HEK293T (cell line): Measurements from ENCODE around the gene ZBTB8B.
A peak's percentile ranks its signal among the peaks of the same experiment; 100 is the strongest.

ENCODE experiments used
- CTCF ChIA-PET: fragments of 350-600 bp; formaldehyde crosslinking; extraction: SDS; loops from one replicate; lab custom pipeline; 2021; ENCODE audit warnings: antibody characterized with exemption, inconsistent platforms; lab: Yijun Ruan, JAX
- POLR2A ChIA-PET: fragments of 350-600 bp; formaldehyde crosslinking; extraction: SDS; loops from one replicate; lab custom pipeline; 2020; ENCODE audit warnings: antibody characterized with exemption, inconsistent platforms; lab: Yijun Ruan, JAX
- DNase-seq: peaks from one replicate; pipeline ENCODE4 v3.0.0; 2012; ENCODE audit warnings: mixed read lengths; ENCODE audit errors: extremely low spot score
- ARNT ChIP-seq: fragments of 450-650 bp; IDR thresholded peaks from 2 replicates; pipeline ENCODE4 v1.6.1; 2017; ENCODE audit warnings: mild to moderate bottlenecking
- BHLHE40 ChIP-seq: fragments of 450-650 bp; IDR thresholded peaks from 2 replicates; pipeline ENCODE4 v1.6.1; 2016; ENCODE audit warnings: mild to moderate bottlenecking, moderate library complexity, borderline replicate concordance
- CTBP1 ChIP-seq: fragments of 450-650 bp; IDR thresholded peaks from 2 replicates; pipeline ENCODE4 v1.6.1; 2016; ENCODE audit warnings: borderline replicate concordance
- ELF4 ChIP-seq: fragments of 450-650 bp; IDR thresholded peaks from 2 replicates; pipeline ENCODE4 v1.6.1; 2017; ENCODE audit warnings: antibody characterized with exemption
- FOXA1 ChIP-seq: fragments of 450-650 bp; IDR thresholded peaks from 2 replicates; pipeline ENCODE4 v1.6.1; 2016; ENCODE audit warnings: mild to moderate bottlenecking
- FOXK2 ChIP-seq: fragments of 450-650 bp; IDR thresholded peaks from 2 replicates; pipeline ENCODE4 v1.6.1; 2016; ENCODE audit warnings: mild to moderate bottlenecking
- FOXM1 ChIP-seq: fragments of 450-650 bp; IDR thresholded peaks from 2 replicates; pipeline ENCODE4 v1.6.1; 2017; ENCODE audit warnings: mild to moderate bottlenecking, borderline replicate concordance
- HDGF ChIP-seq: fragments of 450-650 bp; IDR thresholded peaks from 2 replicates; pipeline ENCODE4 v1.6.1; 2017; ENCODE audit warnings: antibody characterized with exemption, borderline replicate concordance
- L3MBTL2 ChIP-seq: fragments of 450-650 bp; conservative IDR thresholded peaks from 2 replicates; pipeline ENCODE4 v1.6.1; 2016; ENCODE audit warnings: mild to moderate bottlenecking
- LEF1 ChIP-seq: fragments of 450-650 bp; IDR thresholded peaks from 2 replicates; pipeline ENCODE4 v1.6.1; 2017; ENCODE audit warnings: mild to moderate bottlenecking, borderline replicate concordance
- NFRKB ChIP-seq: fragments of 450-650 bp; IDR thresholded peaks from 2 replicates; pipeline ENCODE4 v1.6.1; 2016; ENCODE audit warnings: mild to moderate bottlenecking, moderate library complexity
- PKNOX1 ChIP-seq: fragments of 450-650 bp; IDR thresholded peaks from 2 replicates; pipeline ENCODE4 v1.6.1; 2016
- SP1 ChIP-seq: fragments of 450-650 bp; IDR thresholded peaks from 2 replicates; pipeline ENCODE4 v1.6.1; 2017
- SUZ12 ChIP-seq: fragments of 450-650 bp; IDR thresholded peaks from 2 replicates; pipeline ENCODE4 v1.6.1; 2016; ENCODE audit warnings: mild to moderate bottlenecking
- TARDBP ChIP-seq: fragments of 450-650 bp; IDR thresholded peaks from 2 replicates; pipeline ENCODE4 v1.6.1; 2016
- ZNF384 ChIP-seq: fragments of 450-650 bp; IDR thresholded peaks from 2 replicates; pipeline ENCODE4 v1.6.1; 2016

ZBTB8B gene

DNA sequence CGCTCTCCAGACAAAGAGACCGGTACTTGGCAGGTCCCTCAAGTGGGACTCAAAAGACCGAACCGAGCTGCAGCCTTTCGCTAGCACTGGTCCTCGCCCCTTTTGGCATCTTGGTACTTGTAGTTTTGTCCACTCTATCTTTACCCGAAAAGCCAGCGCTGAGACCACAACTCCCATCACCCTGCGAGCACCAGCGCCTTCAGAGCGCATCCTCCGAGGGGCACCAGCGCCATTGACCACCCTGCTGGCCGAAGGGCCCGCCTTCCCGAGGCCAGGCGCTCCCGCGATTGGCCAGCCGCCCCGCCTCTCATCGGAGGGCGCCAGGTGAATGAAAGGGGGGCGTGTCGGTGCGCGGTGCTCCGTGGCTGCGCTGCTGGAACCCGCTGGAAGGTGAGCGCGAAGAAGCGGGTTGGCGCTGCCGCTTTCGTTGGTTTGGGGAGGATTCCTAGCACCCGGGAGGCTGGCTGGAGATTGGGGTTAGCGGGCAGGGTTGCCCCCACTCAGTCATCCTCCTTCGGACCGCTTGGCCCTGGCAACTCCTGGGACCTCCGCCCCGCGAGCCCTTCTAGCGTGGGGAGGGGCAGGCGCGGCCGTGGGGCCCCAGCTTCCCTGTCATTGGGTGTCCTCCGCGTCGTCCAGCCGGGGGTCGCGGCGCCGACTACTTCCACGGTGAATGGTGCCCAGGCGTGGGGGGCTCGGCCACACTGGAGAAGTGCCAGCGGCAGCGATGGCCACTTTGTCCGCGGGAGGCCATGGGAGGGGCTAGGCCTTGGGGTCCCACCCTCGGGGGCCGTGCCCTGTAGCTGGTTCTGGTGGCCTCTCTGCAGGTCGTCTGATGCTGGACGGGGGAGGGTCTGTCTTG is at the start of gene ZBTB8B:
Gene ZBTB8B, plus strand, starts transcription at position 357 of the 862 bp plus-strand sequence. CDS start 5,553 bp downstream, outside the sequence.
- ChIA-PET CTCF (interaction anchor here (1.3 kb wide), 1 partner anchor 16 kb away, joined by 5 read pairs; no protein-coding TSS in a partner anchor), POLR2A (interaction anchor here (0.5 to 2.8 kb wide), 12 partner anchors 10 to 186 kb away, joined by 3 to 12 read pairs (median 4); partner anchors contain the start of genes BSDC1 and RBBP4)
- TF ChIP-seq L3MBTL2 (0 out of 2 replicates have a peak, but pooled peaks have one; percentile 36), NFRKB (no peak), HDGF (0 out of 2 replicates have a peak, but pooled peaks have one; percentile 40), TARDBP (no peak), FOXK2 (no peak), CTBP1 (peak; percentile 86), SUZ12 (no peak), BHLHE40 (no peak), ZNF384 (no peak), LEF1 (no peak), ELF4 (no peak; the same call in 1 of the 2 replicates), PKNOX1 (peak; percentile 100), FOXM1 (no peak), SP1 (no peak), FOXA1 (no peak), ARNT (no peak)
- DNase-seq, result peak; percentile 100

GRCh38 chr1:32421775-32422174 is 43.1 kb upstream of the ZBTB8B start:
- ChIA-PET CTCF (interaction anchor here (2.0 kb wide), 1 partner anchor 21 kb away, joined by 5 read pairs; no protein-coding TSS in a partner anchor), POLR2A (no interaction called here)
- no peak for DNase-seq
- TF ChIP-seq FOXK2 (no peak), PKNOX1 (no peak), SP1 (no peak), ZNF384 (no peak), HDGF (no peak), NFRKB (no peak), BHLHE40 (no peak), L3MBTL2 (no peak), TARDBP (no peak), SUZ12 (no peak), FOXA1 (no peak)

- ChIA-PET CTCF (interaction anchor here (0.8 to 1.3 kb wide), 2 partner anchors 13 to 22 kb away, joined by 5 read pairs; no protein-coding TSS in a partner anchor), POLR2A (interaction anchor here (1.6 kb wide), 1 partner anchor 198 kb away, joined by 3 read pairs; no protein-coding TSS in a partner anchor)
- TF ChIP-seq CTBP1 (no peak), SP1 (no peak), LEF1 (no peak), NFRKB (no peak), ZNF384 (no peak), ELF4 (no peak), FOXK2 (no peak), FOXM1 (no peak), L3MBTL2 (no peak), ARNT (no peak), TARDBP (no peak)
- DNase-seq, result no peak
These were observed 38.2 kb upstream of the ZBTB8B start for GRCh38 chr1:32426489-32427255.

GRCh38 chr1:32427264-32427963 is 37.5 kb upstream of the ZBTB8B start:
- ChIA-PET CTCF (interaction anchor here (1.3 kb wide), 1 partner anchor 22 kb away, joined by 5 read pairs; no protein-coding TSS in a partner anchor), POLR2A (no interaction called here)
- TF ChIP-seq FOXA1, result no peak
- no peak for TF ChIP-seq ZNF384
- no peak for TF ChIP-seq L3MBTL2
- TF ChIP-seq CTBP1, result no peak
- TF ChIP-seq FOXM1, result no peak
- no peak for TF ChIP-seq NFRKB
- no peak for TF ChIP-seq PKNOX1
- no peak for TF ChIP-seq ARNT
- no peak for TF ChIP-seq HDGF
- TF ChIP-seq SP1, result no peak
- no peak for TF ChIP-seq ELF4
- TF ChIP-seq LEF1, result no peak
- no peak for DNase-seq
